HepG2 (cell line): Measurements from ENCODE around the gene ST14. TPM values are rescaled to one million over a fixed set of nuclear protein-coding genes. Genes with fewer than 3 reads are reported as not detected.
A peak's percentile ranks its signal among the peaks of the same experiment; 100 is the strongest.

Experiments
- AGO2 ChIP-seq: fragments of 200-400 bp; formaldehyde crosslinking; optimal IDR thresholded peaks from 2 replicates; pipeline ENCODE3; 2017; ENCODE audit warnings: mild to moderate bottlenecking, low read depth, low read length, moderate library complexity
- GZF1 ChIP-seq: sonication (generic); formaldehyde crosslinking; IDR thresholded peaks from 2 replicates; pipeline ENCODE4 v1.5.1; 2020; ENCODE audit warnings: mild to moderate bottlenecking, missing genetic modification reagents
- HOXA3 ChIP-seq: sonication (generic); formaldehyde crosslinking; IDR thresholded peaks from 2 replicates; pipeline ENCODE4 v1.5.0; 2020; ENCODE audit warnings: missing genetic modification reagents
- KDM6A ChIP-seq: IDR thresholded peaks from 2 replicates; pipeline ENCODE4 v1.6.1; 2016; ENCODE audit warnings: low read depth
- NCOA5 ChIP-seq: sonication (generic); formaldehyde crosslinking; IDR thresholded peaks from 2 replicates; pipeline ENCODE4 v1.4.0; 2020; ENCODE audit warnings: missing genetic modification reagents
- NONO ChIP-seq, 2 experiments: fragments of 450-650 bp in 1 of 2; sonication (generic) in 1 of 2; formaldehyde crosslinking in 1 of 2; IDR thresholded peaks in 1 of 2; conservative IDR thresholded peaks in 1 of 2; 2 replicates each; pipeline versions ENCODE4 v1.6.1 to v1.8.0; 2017 to 2022; ENCODE audit warnings: mild to moderate bottlenecking in 1 of 2, missing genetic modification reagents in 1 of 2, moderate library complexity in 1 of 2
- RARA ChIP-seq: IDR thresholded peaks from 2 replicates; pipeline ENCODE4 v1.6.1; 2016; ENCODE audit warnings: missing genetic modification reagents, missing compliant biosample characterization
- SMARCC2 ChIP-seq: fragments of 450-650 bp; IDR thresholded peaks from 2 replicates; pipeline ENCODE4 v1.6.1; 2017; ENCODE audit warnings: antibody characterized with exemption, mild to moderate bottlenecking
- SP2 ChIP-seq: sonication (generic); formaldehyde crosslinking; IDR thresholded peaks from 2 replicates; pipeline ENCODE4 v1.5.1; 2020; ENCODE audit warnings: mild to moderate bottlenecking, missing genetic modification reagents
- ZFP36L2 ChIP-seq: sonication (generic); formaldehyde crosslinking; IDR thresholded peaks from 2 replicates; pipeline ENCODE4 v1.4.0; 2020; ENCODE audit warnings: missing genetic modification reagents
- ZNF224 ChIP-seq: sonication (generic); formaldehyde crosslinking; IDR thresholded peaks from 2 replicates; pipeline ENCODE4 v1.5.0; 2020; ENCODE audit warnings: mild to moderate bottlenecking, missing genetic modification reagents
- ZNF260 ChIP-seq: sonication (generic); formaldehyde crosslinking; IDR thresholded peaks from 2 replicates; pipeline ENCODE4 v1.4.0; 2020; ENCODE audit warnings: missing genetic modification reagents, low read depth, mild to moderate bottlenecking, borderline replicate concordance
- ZNF619 ChIP-seq: sonication (generic); formaldehyde crosslinking; IDR thresholded peaks from 2 replicates; pipeline ENCODE4 v1.4.0; 2020; ENCODE audit warnings: mild to moderate bottlenecking, missing genetic modification reagents
- ZNF878 ChIP-seq: sonication (generic); formaldehyde crosslinking; IDR thresholded peaks from 2 replicates; pipeline ENCODE4 v1.8.1; 2023; ENCODE audit warnings: mild to moderate bottlenecking, missing genetic modification reagents, moderate library complexity
- polyA plus RNA-seq, 8 experiments: library from polyadenylated mRNA; depleted of rRNA in 3 of 8; stranded (reverse) in 7 of 8; unstranded in 1 of 8; fragments of >200 nt; fragmentation: Illumina TruSeq in 4 of 8; extraction: Trizol in 4 of 8; gene quantifications; 2 replicates each; pipeline versions ENCODE4 v1.2.1 to v1.2.3, GENCODE V29; 2011 to 2016; ENCODE audit warnings: low read depth in 4 of 8, missing spikeins in 1 of 8, mixed read lengths in 1 of 8; ENCODE audit not compliant: insufficient read depth in 1 of 8
- total RNA-seq, 5 experiments: library from RNA; depleted of rRNA; stranded (reverse); fragments of >200 nt; fragmentation: Illumina TruSeq; extraction: Trizol; gene quantifications; 2 replicates each; pipeline ENCODE4 v1.2.3, GENCODE V29; 2016; ENCODE audit warnings: low read depth in 1 of 5
- TF ChIP-seq, protein P1 (sequence below): sonication (generic); formaldehyde crosslinking; IDR thresholded peaks from 2 replicates; pipeline ENCODE4 v1.4.0; 2020; ENCODE audit warnings: mild to moderate bottlenecking, missing genetic modification reagents
- TF ChIP-seq, protein P2 (sequence below): sonication (generic); formaldehyde crosslinking; IDR thresholded peaks from 2 replicates; pipeline ENCODE4 v1.4.0; 2020; ENCODE audit warnings: missing genetic modification reagents
- TF ChIP-seq, protein P3 (sequence below): sonication (generic); formaldehyde crosslinking; IDR thresholded peaks from 2 replicates; pipeline ENCODE4 v1.4.0; 2020; ENCODE audit warnings: missing genetic modification reagents
- TF ChIP-seq, protein P4 (sequence below): sonication (generic); formaldehyde crosslinking; IDR thresholded peaks from 2 replicates; pipeline ENCODE4 v1.8.1; 2023; ENCODE audit warnings: mild to moderate bottlenecking, missing genetic modification reagents
- TF ChIP-seq, protein P5 (sequence below): sonication (generic); formaldehyde crosslinking; IDR thresholded peaks from 2 replicates; pipeline ENCODE4 v1.4.0; 2020; ENCODE audit warnings: missing genetic modification reagents, borderline replicate concordance
- TF ChIP-seq, protein P6 (sequence below): IDR thresholded peaks from 2 replicates; pipeline ENCODE4 v1.4.0; 2020; ENCODE audit warnings: mild to moderate bottlenecking, missing genetic modification reagents

ST14 gene
- total and polyA plus RNA-seq, 2 of the 13 experiments (the other 11 are each of a cell fraction or from before 2014, with no cell fraction given), result 0.88 to 1.4 TPM

DNA sequence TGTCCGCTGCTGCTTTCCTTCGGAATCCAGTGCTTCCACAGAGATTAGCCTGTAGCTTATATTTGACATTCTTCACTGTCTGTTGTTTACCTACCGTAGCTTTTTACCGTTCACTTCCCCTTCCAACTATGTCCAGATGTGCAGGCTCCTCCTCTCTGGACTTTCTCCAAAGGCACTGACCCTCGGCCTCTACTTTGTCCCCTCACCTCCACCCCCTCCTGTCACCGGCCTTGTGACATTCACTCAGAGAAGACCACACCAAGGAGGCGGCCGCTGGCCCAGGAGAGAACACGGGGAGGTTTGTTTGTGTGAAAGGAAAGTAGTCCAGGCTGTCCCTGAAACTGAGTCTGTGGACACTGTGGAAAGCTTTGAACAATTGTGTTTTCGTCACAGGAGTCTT is 15.4 kb upstream of the ST14 start (continued):
- TF ChIP-seq RARA (CRISPR knock-in tag), result peak; percentile 82
- no peak for TF ChIP-seq ZNF224 (CRISPR knock-in tag)
- TF ChIP-seq HOXA3 (CRISPR knock-in tag), result peak; percentile 79; the same call in 1 of the 2 replicates
- no peak for TF ChIP-seq SP2 (CRISPR knock-in tag)
- TF ChIP-seq, protein P1, sequence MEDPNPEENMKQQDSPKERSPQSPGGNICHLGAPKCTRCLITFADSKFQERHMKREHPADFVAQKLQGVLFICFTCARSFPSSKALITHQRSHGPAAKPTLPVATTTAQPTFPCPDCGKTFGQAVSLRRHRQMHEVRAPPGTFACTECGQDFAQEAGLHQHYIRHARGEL (CRISPR knock-in tag), result no peak
- no peak for TF ChIP-seq GZF1 (CRISPR knock-in tag)
- TF ChIP-seq NCOA5 (CRISPR knock-in tag), result no peak
- TF ChIP-seq, protein P2, sequence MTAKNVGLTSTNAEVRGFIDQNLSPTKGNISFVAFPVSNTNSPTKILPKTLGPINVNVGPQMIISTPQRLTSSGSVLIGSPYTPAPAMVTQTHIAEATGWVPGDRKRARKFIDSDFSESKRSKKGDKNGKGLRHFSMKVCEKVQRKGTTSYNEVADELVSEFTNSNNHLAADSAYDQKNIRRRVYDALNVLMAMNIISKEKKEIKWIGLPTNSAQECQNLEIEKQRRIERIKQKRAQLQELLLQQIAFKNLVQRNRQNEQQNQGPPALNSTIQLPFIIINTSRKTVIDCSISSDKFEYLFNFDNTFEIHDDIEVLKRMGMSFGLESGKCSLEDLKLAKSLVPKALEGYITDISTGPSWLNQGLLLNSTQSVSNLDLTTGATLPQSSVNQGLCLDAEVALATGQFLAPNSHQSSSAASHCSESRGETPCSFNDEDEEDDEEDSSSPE (CRISPR knock-in tag), result 0 out of 2 replicates have a peak, but pooled peaks have one; percentile 17
- peak; percentile 80 for TF ChIP-seq KDM6A
- TF ChIP-seq NONO (IDR thresholded peaks at IDR 0.05), result no peak
- TF ChIP-seq NONO (CRISPR knock-in tag; conservative IDR thresholded peaks at IDR 0.05), result peak; percentile 56
- TF ChIP-seq, protein P3, sequence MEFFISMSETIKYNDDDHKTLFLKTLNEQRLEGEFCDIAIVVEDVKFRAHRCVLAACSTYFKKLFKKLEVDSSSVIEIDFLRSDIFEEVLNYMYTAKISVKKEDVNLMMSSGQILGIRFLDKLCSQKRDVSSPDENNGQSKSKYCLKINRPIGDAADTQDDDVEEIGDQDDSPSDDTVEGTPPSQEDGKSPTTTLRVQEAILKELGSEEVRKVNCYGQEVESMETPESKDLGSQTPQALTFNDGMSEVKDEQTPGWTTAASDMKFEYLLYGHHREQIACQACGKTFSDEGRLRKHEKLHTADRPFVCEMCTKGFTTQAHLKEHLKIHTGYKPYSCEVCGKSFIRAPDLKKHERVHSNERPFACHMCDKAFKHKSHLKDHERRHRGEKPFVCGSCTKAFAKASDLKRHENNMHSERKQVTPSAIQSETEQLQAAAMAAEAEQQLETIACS (CRISPR knock-in tag), result no peak
- no peak for TF ChIP-seq AGO2
- TF ChIP-seq ZFP36L2, result no peak
- TF ChIP-seq, protein P4, sequence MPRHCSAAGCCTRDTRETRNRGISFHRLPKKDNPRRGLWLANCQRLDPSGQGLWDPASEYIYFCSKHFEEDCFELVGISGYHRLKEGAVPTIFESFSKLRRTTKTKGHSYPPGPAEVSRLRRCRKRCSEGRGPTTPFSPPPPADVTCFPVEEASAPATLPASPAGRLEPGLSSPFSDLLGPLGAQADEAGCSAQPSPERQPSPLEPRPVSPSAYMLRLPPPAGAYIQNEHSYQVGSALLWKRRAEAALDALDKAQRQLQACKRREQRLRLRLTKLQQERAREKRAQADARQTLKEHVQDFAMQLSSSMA (CRISPR knock-in tag), result no peak
- TF ChIP-seq ZNF878 (CRISPR knock-in tag), result 0 out of 2 replicates have a peak, but pooled peaks have one; percentile 37
- TF ChIP-seq ZNF260, result no peak
- no peak for TF ChIP-seq ZNF619
- TF ChIP-seq SMARCC2, result no peak
- TF ChIP-seq, protein P5, sequence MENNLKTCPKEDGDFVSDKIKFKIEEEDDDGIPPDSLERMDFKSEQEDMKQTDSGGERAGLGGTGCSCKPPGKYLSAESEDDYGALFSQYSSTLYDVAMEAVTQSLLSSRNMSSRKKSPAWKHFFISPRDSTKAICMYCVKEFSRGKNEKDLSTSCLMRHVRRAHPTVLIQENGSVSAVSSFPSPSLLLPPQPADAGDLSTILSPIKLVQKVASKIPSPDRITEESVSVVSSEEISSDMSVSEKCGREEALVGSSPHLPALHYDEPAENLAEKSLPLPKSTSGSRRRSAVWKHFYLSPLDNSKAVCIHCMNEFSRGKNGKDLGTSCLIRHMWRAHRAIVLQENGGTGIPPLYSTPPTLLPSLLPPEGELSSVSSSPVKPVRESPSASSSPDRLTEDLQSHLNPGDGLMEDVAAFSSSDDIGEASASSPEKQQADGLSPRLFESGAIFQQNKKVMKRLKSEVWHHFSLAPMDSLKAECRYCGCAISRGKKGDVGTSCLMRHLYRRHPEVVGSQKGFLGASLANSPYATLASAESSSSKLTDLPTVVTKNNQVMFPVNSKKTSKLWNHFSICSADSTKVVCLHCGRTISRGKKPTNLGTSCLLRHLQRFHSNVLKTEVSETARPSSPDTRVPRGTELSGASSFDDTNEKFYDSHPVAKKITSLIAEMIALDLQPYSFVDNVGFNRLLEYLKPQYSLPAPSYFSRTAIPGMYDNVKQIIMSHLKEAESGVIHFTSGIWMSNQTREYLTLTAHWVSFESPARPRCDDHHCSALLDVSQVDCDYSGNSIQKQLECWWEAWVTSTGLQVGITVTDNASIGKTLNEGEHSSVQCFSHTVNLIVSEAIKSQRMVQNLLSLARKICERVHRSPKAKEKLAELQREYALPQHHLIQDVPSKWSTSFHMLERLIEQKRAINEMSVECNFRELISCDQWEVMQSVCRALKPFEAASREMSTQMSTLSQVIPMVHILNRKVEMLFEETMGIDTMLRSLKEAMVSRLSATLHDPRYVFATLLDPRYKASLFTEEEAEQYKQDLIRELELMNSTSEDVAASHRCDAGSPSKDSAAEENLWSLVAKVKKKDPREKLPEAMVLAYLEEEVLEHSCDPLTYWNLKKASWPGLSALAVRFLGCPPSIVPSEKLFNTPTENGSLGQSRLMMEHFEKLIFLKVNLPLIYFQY (CRISPR knock-in tag), result 0 out of 2 replicates have a peak, but pooled peaks have one; percentile 41
- TF ChIP-seq, protein P6, sequence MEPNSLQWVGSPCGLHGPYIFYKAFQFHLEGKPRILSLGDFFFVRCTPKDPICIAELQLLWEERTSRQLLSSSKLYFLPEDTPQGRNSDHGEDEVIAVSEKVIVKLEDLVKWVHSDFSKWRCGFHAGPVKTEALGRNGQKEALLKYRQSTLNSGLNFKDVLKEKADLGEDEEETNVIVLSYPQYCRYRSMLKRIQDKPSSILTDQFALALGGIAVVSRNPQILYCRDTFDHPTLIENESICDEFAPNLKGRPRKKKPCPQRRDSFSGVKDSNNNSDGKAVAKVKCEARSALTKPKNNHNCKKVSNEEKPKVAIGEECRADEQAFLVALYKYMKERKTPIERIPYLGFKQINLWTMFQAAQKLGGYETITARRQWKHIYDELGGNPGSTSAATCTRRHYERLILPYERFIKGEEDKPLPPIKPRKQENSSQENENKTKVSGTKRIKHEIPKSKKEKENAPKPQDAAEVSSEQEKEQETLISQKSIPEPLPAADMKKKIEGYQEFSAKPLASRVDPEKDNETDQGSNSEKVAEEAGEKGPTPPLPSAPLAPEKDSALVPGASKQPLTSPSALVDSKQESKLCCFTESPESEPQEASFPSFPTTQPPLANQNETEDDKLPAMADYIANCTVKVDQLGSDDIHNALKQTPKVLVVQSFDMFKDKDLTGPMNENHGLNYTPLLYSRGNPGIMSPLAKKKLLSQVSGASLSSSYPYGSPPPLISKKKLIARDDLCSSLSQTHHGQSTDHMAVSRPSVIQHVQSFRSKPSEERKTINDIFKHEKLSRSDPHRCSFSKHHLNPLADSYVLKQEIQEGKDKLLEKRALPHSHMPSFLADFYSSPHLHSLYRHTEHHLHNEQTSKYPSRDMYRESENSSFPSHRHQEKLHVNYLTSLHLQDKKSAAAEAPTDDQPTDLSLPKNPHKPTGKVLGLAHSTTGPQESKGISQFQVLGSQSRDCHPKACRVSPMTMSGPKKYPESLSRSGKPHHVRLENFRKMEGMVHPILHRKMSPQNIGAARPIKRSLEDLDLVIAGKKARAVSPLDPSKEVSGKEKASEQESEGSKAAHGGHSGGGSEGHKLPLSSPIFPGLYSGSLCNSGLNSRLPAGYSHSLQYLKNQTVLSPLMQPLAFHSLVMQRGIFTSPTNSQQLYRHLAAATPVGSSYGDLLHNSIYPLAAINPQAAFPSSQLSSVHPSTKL, result peak; percentile 93
